A549 (cell line): ENCODE measurements around the gene EPN2.

Experiments used
- BHLHE40 ChIP-seq: IDR thresholded peaks from 2 replicates; pipeline ENCODE4 v1.6.1; 2012; ENCODE audit warnings: low read depth, low read length, inconsistent platforms
- CEBPB ChIP-seq, 2 experiments: fragments of >200 bp in 1 of 2; sonication (Bioruptor Twin) in 1 of 2; formaldehyde crosslinking in 1 of 2; IDR thresholded peaks; 2 replicates each; pipeline ENCODE4 v1.6.1; 2012 to 2016
- EP300 ChIP-seq, 2 experiments: fragments of >200 bp; sonication (Bioruptor Twin); formaldehyde crosslinking; IDR thresholded peaks; 2 replicates in 1 of 2; 3 replicates in 1 of 2; pipeline ENCODE4 v1.6.1; 2016 to 2017
- GATA3 ChIP-seq: IDR thresholded peaks from 2 replicates; pipeline ENCODE4 v1.6.1; 2012; ENCODE audit warnings: borderline replicate concordance
- JUN ChIP-seq, 2 experiments: fragments of >200 bp; sonication (Bioruptor Twin); formaldehyde crosslinking; IDR thresholded peaks; 2 replicates in 1 of 2; 3 replicates in 1 of 2; pipeline ENCODE4 v1.6.1; 2016 to 2017
- PHF8 ChIP-seq: fragments of 200-600 bp; sonication (generic); IDR thresholded peaks from 2 replicates; pipeline ENCODE4 v1.6.1; 2016; ENCODE audit warnings: low read depth, mild to moderate bottlenecking, antibody characterized with exemption, moderate library complexity, borderline replicate concordance
- RAD21 ChIP-seq, 2 experiments: fragments of >200 bp in 1 of 2; sonication (Bioruptor Twin) in 1 of 2; formaldehyde crosslinking in 1 of 2; IDR thresholded peaks in 1 of 2; conservative IDR thresholded peaks in 1 of 2; 2 replicates in 1 of 2; 3 replicates in 1 of 2; pipeline ENCODE4 v1.6.1; 2012 to 2018; ENCODE audit warnings: inconsistent platforms in 1 of 2
- TF ChIP-seq, protein P1 (sequence below): fragments of >200 bp; sonication (Bioruptor Twin); formaldehyde crosslinking; IDR thresholded peaks from 3 replicates; pipeline ENCODE4 v1.5.1; 2016
- TF ChIP-seq, protein P2 (sequence below): fragments of 200-600 bp; sonication (generic); IDR thresholded peaks from 2 replicates; pipeline ENCODE4 v1.6.1; 2016; ENCODE audit warnings: antibody characterized with exemption, mild to moderate bottlenecking, moderate library complexity

DNA sequence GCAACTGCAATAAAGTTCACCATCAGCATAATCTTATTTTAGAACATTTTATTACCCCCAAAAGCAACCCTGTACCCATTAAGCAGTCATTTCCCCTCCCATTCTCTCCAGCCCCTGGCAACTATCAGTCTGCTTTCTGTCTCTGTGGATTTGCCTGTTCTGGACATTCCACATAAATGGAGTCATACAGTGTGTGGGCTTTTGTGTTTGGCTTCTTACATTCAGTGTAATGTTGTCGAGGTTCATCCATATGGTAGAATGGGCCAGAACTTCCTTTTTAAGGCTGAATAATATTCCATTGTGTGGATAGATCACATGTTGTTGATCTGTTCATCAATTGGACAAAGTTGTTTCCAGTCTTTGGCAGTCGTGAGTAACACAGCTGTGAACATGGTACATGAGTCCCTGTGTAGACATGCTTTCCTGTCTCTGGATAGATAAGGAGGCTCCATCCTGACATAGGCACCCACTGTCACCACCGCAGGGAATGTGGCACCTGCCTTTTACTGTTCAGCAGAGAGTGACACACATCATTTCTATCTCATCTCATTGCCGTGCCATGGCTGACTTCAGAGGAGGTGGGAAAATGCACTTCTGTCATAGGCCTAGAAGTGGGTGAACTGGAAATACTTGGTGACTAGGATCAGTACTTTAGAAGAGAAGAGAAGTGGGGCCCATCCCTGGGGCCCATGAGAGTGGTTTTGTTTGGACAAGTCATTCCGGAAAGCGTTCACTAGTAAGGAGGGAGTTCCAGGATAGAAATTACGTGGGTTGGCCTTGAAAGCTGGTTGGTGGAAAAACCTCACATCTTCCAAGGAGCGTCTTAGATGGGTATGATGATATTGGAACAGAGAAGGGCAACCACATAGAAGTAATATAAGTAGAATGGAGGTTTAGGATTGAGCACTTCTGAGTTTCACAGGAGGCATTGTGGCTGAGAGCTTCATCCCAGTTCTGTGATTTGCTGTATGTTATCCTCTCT, 25.8 kb downstream of the EPN2 start:
- TF ChIP-seq, protein P1, sequence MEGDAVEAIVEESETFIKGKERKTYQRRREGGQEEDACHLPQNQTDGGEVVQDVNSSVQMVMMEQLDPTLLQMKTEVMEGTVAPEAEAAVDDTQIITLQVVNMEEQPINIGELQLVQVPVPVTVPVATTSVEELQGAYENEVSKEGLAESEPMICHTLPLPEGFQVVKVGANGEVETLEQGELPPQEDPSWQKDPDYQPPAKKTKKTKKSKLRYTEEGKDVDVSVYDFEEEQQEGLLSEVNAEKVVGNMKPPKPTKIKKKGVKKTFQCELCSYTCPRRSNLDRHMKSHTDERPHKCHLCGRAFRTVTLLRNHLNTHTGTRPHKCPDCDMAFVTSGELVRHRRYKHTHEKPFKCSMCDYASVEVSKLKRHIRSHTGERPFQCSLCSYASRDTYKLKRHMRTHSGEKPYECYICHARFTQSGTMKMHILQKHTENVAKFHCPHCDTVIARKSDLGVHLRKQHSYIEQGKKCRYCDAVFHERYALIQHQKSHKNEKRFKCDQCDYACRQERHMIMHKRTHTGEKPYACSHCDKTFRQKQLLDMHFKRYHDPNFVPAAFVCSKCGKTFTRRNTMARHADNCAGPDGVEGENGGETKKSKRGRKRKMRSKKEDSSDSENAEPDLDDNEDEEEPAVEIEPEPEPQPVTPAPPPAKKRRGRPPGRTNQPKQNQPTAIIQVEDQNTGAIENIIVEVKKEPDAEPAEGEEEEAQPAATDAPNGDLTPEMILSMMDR = no peak
- TF ChIP-seq BHLHE40 (no peak), JUN (IDR thresholded peaks at IDR 0.05) (no peak), PHF8 (no peak), EP300 (IDR thresholded peaks at IDR 0.05) (no peak), GATA3 (no peak), RAD21 (conservative IDR thresholded peaks at IDR 0.05 in 1 of 2, IDR thresholded peaks at IDR 0.05 in 1 of 2) (no peak), CEBPB (IDR thresholded peaks at IDR 0.05) (no peak)
- TF ChIP-seq, protein P2, sequence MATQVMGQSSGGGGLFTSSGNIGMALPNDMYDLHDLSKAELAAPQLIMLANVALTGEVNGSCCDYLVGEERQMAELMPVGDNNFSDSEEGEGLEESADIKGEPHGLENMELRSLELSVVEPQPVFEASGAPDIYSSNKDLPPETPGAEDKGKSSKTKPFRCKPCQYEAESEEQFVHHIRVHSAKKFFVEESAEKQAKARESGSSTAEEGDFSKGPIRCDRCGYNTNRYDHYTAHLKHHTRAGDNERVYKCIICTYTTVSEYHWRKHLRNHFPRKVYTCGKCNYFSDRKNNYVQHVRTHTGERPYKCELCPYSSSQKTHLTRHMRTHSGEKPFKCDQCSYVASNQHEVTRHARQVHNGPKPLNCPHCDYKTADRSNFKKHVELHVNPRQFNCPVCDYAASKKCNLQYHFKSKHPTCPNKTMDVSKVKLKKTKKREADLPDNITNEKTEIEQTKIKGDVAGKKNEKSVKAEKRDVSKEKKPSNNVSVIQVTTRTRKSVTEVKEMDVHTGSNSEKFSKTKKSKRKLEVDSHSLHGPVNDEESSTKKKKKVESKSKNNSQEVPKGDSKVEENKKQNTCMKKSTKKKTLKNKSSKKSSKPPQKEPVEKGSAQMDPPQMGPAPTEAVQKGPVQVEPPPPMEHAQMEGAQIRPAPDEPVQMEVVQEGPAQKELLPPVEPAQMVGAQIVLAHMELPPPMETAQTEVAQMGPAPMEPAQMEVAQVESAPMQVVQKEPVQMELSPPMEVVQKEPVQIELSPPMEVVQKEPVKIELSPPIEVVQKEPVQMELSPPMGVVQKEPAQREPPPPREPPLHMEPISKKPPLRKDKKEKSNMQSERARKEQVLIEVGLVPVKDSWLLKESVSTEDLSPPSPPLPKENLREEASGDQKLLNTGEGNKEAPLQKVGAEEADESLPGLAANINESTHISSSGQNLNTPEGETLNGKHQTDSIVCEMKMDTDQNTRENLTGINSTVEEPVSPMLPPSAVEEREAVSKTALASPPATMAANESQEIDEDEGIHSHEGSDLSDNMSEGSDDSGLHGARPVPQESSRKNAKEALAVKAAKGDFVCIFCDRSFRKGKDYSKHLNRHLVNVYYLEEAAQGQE = no peak
